Keratinocyte (primary cell): Measurements from ENCODE around the gene JUP. TPM values are rescaled to one million over a fixed set of nuclear protein-coding genes. Genes with fewer than 3 reads are reported as not detected.

Experiments
- DNase-seq: peaks from one replicate; pipeline ENCODE4 v3.0.0-alpha.2; 2011; ENCODE audit warnings: low read depth, missing footprints, low spot score
- FAIRE-seq: peaks from 2 replicates; lab custom pipeline; 2011; peaks lifted over from hg19 to GRCh38; lab: Jason Lieb, UNC
- H2AFZ ChIP-seq: 2 replicates; pipeline ENCODE4 v1.6.0; 2012; ENCODE audit warnings: low read length, control low read depth, inconsistent platforms; ENCODE audit not compliant: control insufficient read depth
- H3K27ac ChIP-seq: 2 replicates; pipeline ENCODE4 v1.5.1; 2011; ENCODE audit warnings: low read length; ENCODE audit not compliant: control insufficient read depth, insufficient read depth
- H3K27me3 ChIP-seq: 3 replicates; pipeline ENCODE4 v1.6.0; 2011; ENCODE audit warnings: low read length; ENCODE audit not compliant: control insufficient read depth, insufficient read depth; ENCODE audit errors: extremely low read depth
- H3K36me3 ChIP-seq, 2 experiments: 2 replicates in 1 of 2; 3 replicates in 1 of 2; pipeline ENCODE4 v1.5.1; 2011; ENCODE audit warnings: low read length in 2 of 2, mild to moderate bottlenecking in 1 of 2; ENCODE audit not compliant: control insufficient read depth in 2 of 2, insufficient read depth in 2 of 2; ENCODE audit errors: extremely low read depth in 1 of 2
- H3K4me1 ChIP-seq: 3 replicates; pipeline ENCODE4 v1.5.1; 2011; ENCODE audit warnings: low read length; ENCODE audit not compliant: control insufficient read depth, insufficient read depth; ENCODE audit errors: extremely low read depth
- H3K4me2 ChIP-seq: 3 replicates; pipeline ENCODE4 v1.6.0; 2011; ENCODE audit warnings: low read depth, low read length; ENCODE audit not compliant: control insufficient read depth, insufficient read depth; ENCODE audit errors: extremely low read depth
- H3K4me3 ChIP-seq, 3 experiments: fragments of 200-600 bp in 1 of 3; sonication (generic) in 1 of 3; 2 replicates in 2 of 3; 3 replicates in 1 of 3; pipeline ENCODE4 v1.5.1; 2011 to 2016; ENCODE audit warnings: low read length in 3 of 3, mild to moderate bottlenecking in 3 of 3, control low read depth in 2 of 3, inconsistent platforms in 1 of 3, low read depth in 1 of 3, mixed read lengths in 1 of 3, mixed run types in 1 of 3, moderate library complexity in 1 of 3; ENCODE audit not compliant: control insufficient read depth in 2 of 3, insufficient read depth in 2 of 3; ENCODE audit errors: extremely low read depth in 1 of 3
- H3K79me2 ChIP-seq: 2 replicates; pipeline ENCODE4 v1.6.0; 2012; ENCODE audit warnings: low read length; ENCODE audit not compliant: control insufficient read depth, insufficient read depth
- H3K9ac ChIP-seq: 3 replicates; pipeline ENCODE4 v1.6.0; 2011; ENCODE audit warnings: low read length; ENCODE audit not compliant: control insufficient read depth, insufficient read depth; ENCODE audit errors: extremely low read depth
- H3K9me1 ChIP-seq: 3 replicates; pipeline ENCODE4 v1.6.0; 2011; ENCODE audit warnings: low read length; ENCODE audit not compliant: control insufficient read depth, insufficient read depth; ENCODE audit errors: extremely low read depth
- H3K9me3 ChIP-seq: 2 replicates; pipeline ENCODE4 v1.5.1; 2012; ENCODE audit warnings: low read depth, low read length; ENCODE audit not compliant: control insufficient read depth
- H4K20me1 ChIP-seq: 3 replicates; pipeline ENCODE4 v1.6.0; 2011; ENCODE audit warnings: low read length; ENCODE audit not compliant: control insufficient read depth, insufficient read depth; ENCODE audit errors: extremely low read depth
- CTCF ChIP-seq, 3 experiments: IDR thresholded peaks in 1 of 3; conservative IDR thresholded peaks in 1 of 3; optimal IDR thresholded peaks in 1 of 3; 2 replicates in 2 of 3; 3 replicates in 1 of 3; pipeline versions ENCODE3 to v1.5.1; 2011; ENCODE audit warnings: low read length in 3 of 3, mild to moderate bottlenecking in 3 of 3, moderate library complexity in 2 of 3, control low read depth in 1 of 3, inconsistent platforms in 1 of 3; ENCODE audit not compliant: insufficient read depth in 2 of 3; ENCODE audit errors: extremely low read depth in 1 of 3
- EZH2 ChIP-seq: IDR thresholded peaks from one replicate; pipeline ENCODE4 v1.6.1; 2012; ENCODE audit warnings: inconsistent platforms, mild to moderate bottlenecking, low read length, moderate library complexity
- dilution Hi-C: fragments of 300-500 bp; cut with MboI; formaldehyde crosslinking; loops from one replicate; pipeline ENCODE4 v1.7.0; 2020; ENCODE audit warnings: low sequenced_read_pairs; ENCODE audit not compliant: extremely low pct_ligation_motif_present
- polyA plus RNA-seq, 5 experiments: library from polyadenylated mRNA; depleted of rRNA in 3 of 5; stranded (reverse) in 3 of 5; stranded (forward) in 1 of 5; unstranded in 1 of 5; fragments of >200 nt; gene quantifications; 1 replicate in 1 of 5; 2 replicates in 3 of 5; 3 replicates in 1 of 5; pipeline versions ENCODE4 v1.2.1 to v1.2.3, GENCODE V29; 2011 to 2012; ENCODE audit warnings: missing spikeins in 2 of 5, low read depth in 1 of 5, low replicate concordance in 1 of 5

Gene JUP
- polyA plus RNA-seq, 1 donor (not counting 4 experiments of a cell fraction or from before 2014, with no cell fraction given): 152 TPM

DNA sequence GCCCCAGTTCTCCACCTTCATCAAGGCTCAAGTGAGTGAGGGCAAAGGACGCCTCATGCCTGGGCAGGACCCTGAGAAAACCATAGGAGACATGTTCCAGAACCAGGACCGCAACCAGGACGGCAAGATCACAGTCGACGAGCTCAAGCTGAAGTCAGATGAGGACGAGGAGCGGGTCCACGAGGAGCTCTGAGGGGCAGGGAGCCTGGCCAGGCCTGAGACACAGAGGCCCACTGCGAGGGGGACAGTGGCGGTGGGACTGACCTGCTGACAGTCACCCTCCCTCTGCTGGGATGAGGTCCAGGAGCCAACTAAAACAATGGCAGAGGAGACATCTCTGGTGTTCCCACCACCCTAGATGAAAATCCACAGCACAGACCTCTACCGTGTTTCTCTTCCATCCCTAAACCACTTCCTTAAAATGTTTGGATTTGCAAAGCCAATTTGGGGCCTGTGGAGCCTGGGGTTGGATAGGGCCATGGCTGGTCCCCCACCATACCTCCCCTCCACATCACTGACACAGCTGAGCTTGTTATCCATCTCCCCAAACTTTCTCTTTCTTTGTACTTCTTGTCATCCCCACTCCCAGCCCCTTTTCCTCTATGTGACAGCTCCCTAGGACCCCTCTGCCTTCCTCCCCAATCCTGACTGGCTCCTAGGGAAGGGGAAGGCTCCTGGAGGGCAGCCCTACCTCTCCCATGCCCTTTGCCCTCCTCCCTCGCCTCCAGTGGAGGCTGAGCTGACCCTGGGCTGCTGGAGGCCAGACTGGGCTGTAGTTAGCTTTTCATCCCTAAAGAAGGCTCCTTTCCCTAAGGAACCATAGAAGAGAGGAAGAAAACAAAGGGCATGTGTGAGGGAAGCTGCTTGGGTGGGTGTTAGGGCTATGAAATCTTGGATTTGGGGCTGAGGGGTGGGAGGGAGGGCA is 36.0 kb upstream of the JUP start:
- H3K79me2 ChIP-seq: no peaks in the 10 kb centered on the region
- dilution Hi-C loops: no loop called here

GRCh38 chr17:41821776-41822175 is 35.3 kb upstream of the JUP start:
- no peaks in the 10 kb centered on the region for H4K20me1 ChIP-seq
- TF ChIP-seq EZH2 (no peak), CTCF (optimal IDR thresholded peaks at IDR 0.05 in 1 of 3, IDR thresholded peaks at IDR 0.05 in 1 of 3, conservative IDR thresholded peaks at IDR 0.05 in 1 of 3; ENCODE audit: extremely low read depth in 1 of 3, insufficient read depth in 2 of 3, low read length in 3 of 3) (no peak)
- no peak overlapping the region for H3K27ac ChIP-seq
- peaks cover 0 to 2% of the 10 kb centered on the region in 2 experiments for H3K36me3 ChIP-seq
- DNase-seq: no peak
- dilution Hi-C loops: no loop called here
- H3K4me2 ChIP-seq: no peak overlapping the region
- H3K9me3 ChIP-seq: no peaks in the 10 kb centered on the region
- no peak for FAIRE-seq
- peaks cover 9% of the 10 kb centered on the region for H3K27me3 ChIP-seq
- H3K79me2 ChIP-seq: no peaks in the 10 kb centered on the region
- no peaks in the 10 kb centered on the region for H3K9me1 ChIP-seq
- no peak overlapping the region for H3K9ac ChIP-seq
- H3K4me3 ChIP-seq: no peak overlapping the region
- H2AFZ ChIP-seq: no peak overlapping the region
- no peaks in the 10 kb centered on the region for H3K4me1 ChIP-seq

More for the DNA sequence above, 36.0 kb upstream of the JUP start:
- FAIRE-seq (no peak), DNase-seq (no peak)
- H3K27me3 ChIP-seq: peaks cover 9% of the 10 kb centered on the region
- H3K4me3 ChIP-seq: no peak overlapping the region
- no peak overlapping the region for H3K27ac ChIP-seq
- H3K9me1 ChIP-seq: no peaks in the 10 kb centered on the region
- no peaks in the 10 kb centered on the region for H3K9me3 ChIP-seq
- no peaks in the 10 kb centered on the region for H4K20me1 ChIP-seq
- H3K4me1 ChIP-seq: no peaks in the 10 kb centered on the region
- H2AFZ ChIP-seq: no peak overlapping the region
- TF ChIP-seq CTCF (optimal IDR thresholded peaks at IDR 0.05 in 1 of 3, IDR thresholded peaks at IDR 0.05 in 1 of 3, conservative IDR thresholded peaks at IDR 0.05 in 1 of 3; ENCODE audit: extremely low read depth in 1 of 3, insufficient read depth in 2 of 3, low read length in 3 of 3) (no peak), EZH2 (no peak)
- no peak overlapping the region for H3K4me2 ChIP-seq
- H3K36me3 ChIP-seq: peaks cover 0 to 5% of the 10 kb centered on the region in 2 experiments
- H3K9ac ChIP-seq: no peak overlapping the region
